Fibroblast of lung (primary cell): ENCODE data around the gene PTPN9.

Experiments used
- EZH2 ChIP-seq: IDR thresholded peaks from 2 replicates; pipeline ENCODE4 v1.5.1; 2012; ENCODE audit warnings: low read length, control low read depth, mild to moderate bottlenecking; ENCODE audit errors: missing control alignments
- TF ChIP-seq, protein P1 (sequence below), 2 donors: IDR thresholded peaks in 1 of 2; conservative IDR thresholded peaks in 1 of 2; 1 replicate in 1 of 2; 2 replicates in 1 of 2; pipeline ENCODE4 v1.5.1; 2011 to 2012; ENCODE audit warnings: low read length in 2 of 2, control low read depth in 1 of 2, inconsistent platforms in 1 of 2, low read depth in 1 of 2, mild to moderate bottlenecking in 1 of 2

DNA sequence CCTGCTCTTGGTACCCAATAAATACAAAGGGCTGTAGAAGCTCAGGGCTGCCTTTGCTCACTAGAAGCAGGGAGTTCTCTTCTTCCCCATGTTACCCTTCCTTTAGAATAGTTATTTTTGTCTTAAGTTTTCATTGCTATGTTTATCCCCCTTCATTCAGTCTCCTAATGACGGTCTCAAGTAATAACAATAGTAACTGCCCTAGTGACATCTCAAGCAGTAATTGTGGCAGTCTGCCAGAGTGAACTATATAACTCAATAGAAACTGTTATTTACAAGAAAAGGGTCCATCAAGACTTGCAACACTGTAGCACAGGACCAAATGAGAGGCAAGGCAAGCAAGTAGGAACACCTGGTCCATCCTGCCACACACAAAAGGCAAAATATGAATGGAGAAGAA, 95.2 kb downstream of the PTPN9 start:
- TF ChIP-seq, protein P1, sequence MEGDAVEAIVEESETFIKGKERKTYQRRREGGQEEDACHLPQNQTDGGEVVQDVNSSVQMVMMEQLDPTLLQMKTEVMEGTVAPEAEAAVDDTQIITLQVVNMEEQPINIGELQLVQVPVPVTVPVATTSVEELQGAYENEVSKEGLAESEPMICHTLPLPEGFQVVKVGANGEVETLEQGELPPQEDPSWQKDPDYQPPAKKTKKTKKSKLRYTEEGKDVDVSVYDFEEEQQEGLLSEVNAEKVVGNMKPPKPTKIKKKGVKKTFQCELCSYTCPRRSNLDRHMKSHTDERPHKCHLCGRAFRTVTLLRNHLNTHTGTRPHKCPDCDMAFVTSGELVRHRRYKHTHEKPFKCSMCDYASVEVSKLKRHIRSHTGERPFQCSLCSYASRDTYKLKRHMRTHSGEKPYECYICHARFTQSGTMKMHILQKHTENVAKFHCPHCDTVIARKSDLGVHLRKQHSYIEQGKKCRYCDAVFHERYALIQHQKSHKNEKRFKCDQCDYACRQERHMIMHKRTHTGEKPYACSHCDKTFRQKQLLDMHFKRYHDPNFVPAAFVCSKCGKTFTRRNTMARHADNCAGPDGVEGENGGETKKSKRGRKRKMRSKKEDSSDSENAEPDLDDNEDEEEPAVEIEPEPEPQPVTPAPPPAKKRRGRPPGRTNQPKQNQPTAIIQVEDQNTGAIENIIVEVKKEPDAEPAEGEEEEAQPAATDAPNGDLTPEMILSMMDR (conservative IDR thresholded peaks at IDR 0.05 in 1 of 2, IDR thresholded peaks at IDR 0.05 in 1 of 2; ENCODE audit: low read depth in 1 of 2, low read length in 2 of 2) = no peak
- no peak for TF ChIP-seq EZH2
